Measurements from ENCODE around the gene SCO2.

GRCh38 chr22:50571264-50572175 lies 46.1 kb upstream of the SCO2 start:
- TF ChIP-seq CTCF (IDR thresholded peaks at IDR 0.05) (no peak), POLR2A (IDR thresholded peaks at IDR 0.05) (no peak)
